ENCODE data around the gene UBE2D2.

Gene UBE2D2

DNA sequence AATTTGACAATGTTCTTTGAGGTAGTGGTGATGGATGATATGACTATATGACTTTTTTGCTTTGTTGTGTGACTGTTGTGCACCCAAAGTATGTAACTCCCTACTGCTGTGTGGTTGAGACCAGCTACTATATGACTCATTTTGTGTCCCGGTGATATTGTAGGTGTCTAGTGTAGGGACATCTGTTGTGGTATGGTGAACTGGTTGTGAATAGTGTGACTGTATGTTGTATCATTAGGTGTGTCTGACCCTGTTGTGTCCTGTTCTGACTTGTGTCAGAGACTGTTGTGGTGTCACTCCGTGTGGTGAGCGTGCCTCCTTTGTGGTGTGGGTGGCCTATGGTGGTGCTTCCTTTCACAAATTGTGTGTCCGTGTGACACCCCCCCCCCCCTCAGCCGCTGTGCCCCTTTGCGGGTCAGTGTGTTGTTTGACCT lies 75.9 kb downstream of the UBE2D2 start:
- DNase-seq: no peak

DNA sequence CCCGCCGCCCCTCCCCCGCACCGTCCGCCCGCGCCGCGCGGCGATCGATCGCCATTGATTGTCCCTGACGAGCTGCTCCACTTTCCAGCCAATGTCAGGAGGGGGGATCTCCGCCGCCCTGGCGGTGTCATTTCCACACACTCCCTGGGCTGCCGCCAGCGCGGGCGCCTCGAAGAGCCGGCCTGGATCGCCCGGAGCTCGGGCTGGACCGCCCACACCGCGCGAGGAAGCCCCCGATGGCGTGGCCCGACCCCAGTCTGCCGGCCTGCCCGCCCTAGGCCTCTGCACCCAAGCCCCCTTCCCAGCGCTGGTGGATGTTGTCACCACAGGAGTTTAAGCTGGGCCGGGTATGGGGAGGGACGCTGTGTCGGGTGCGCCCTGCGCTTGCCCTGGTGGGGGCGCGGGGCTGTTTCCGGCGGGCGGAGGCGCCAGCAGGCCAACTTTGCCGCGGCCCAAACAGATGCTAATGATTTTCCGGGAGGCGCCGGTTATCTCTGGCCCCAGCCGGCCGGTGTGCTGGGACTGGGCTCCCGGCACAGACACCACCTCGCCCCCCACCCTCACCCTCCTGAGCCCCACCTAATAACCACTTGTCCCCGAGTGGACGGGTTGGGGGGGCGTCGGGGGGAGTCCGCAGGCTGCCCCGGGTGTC lies 76.4 kb downstream of the UBE2D2 start:
- no peak for DNase-seq

DNA sequence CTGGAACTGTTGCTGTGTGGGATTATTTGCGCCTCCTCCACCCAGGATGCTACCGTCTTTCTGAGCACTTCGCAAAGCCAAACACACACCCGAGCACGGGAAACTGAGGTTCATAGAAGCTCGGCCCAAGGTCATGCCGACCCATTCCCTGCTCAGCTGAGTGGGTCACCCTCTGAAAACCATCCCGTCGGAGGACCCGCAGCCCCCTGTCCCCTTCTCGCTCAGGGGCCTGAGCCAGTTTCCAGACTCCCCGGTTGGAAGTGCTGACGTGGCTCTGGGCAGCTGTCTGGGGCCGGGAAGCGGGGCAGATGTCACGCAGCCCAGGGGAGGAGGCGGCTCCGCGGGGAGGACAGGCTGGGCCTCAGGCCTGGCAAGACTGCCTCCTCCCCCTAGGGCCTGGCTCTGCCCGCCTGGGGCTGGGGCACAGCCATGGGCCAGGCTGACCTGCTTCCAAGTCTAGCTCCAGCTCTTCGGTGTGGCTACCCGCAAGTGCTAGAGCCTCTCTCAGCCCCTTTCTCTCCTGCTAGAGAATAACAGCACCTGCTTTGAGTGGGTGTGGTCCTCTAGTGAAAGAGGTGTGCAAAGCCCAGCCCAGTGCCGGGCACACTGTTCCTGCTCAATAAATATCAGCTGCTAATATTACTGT lies 77.1 kb downstream of the UBE2D2 start:
- no peak for DNase-seq

GRCh38 chr5:139638736-139639618 lies 77.8 kb downstream of the UBE2D2 start:
- no peak for DNase-seq

- no peak for DNase-seq
These were observed 78.7 kb downstream of the UBE2D2 start for GRCh38 chr5:139639619-139640380.

GRCh38 chr5:139640421-139641115 lies 79.4 kb downstream of the UBE2D2 start:
- DNase-seq: no peak

- DNase-seq: no peak
These were observed 80.3 kb downstream of the UBE2D2 start for GRCh38 chr5:139641116-139642080.

DNA sequence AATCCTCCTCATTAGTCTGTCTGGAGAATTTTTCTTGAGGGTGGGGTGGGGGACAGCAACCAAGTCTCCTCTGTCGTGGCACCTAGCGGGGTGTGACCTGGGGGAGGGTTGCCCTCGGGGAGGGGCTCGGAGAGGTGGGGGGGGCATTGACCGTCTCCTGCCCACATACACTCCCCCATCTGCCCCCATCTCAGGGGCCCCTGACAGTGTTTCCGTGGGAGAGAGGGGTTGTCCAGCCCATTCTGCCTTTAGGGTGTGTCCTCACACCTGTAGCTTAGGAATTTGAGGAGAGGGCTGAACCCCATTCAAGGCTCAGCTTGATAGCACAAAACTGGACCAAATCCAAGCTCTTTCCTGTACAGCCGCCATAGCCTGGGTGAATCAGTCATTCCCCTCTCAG lies 81.1 kb downstream of the UBE2D2 start:
- DNase-seq: no peak

GRCh38 chr5:139642891-139643871 lies 82.0 kb downstream of the UBE2D2 start:
- peak; percentile 29 for DNase-seq

DNA sequence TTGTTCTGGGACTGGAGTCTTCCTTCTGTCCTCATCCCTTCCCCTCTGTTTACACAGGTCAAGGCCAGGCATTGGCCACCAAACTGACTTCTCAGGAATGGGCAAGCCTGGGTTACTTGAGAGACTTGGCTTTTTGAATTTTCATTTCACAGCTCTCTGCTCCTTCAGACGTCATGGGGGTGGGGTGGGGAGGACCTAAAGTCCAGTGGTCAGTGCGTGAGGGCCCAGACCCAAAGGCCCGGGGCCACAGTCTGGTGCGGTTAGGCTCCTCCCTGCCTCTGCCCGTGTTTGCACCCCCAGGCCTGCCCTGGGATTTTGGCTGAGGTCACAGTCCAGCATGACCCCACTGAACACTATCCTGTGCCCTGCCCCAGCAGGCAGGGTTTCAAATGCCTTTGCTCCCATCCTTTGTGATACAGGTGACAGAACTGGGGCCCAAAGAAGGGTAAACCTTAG lies 82.9 kb downstream of the UBE2D2 start:
- DNase-seq: peak; percentile 9

DNA sequence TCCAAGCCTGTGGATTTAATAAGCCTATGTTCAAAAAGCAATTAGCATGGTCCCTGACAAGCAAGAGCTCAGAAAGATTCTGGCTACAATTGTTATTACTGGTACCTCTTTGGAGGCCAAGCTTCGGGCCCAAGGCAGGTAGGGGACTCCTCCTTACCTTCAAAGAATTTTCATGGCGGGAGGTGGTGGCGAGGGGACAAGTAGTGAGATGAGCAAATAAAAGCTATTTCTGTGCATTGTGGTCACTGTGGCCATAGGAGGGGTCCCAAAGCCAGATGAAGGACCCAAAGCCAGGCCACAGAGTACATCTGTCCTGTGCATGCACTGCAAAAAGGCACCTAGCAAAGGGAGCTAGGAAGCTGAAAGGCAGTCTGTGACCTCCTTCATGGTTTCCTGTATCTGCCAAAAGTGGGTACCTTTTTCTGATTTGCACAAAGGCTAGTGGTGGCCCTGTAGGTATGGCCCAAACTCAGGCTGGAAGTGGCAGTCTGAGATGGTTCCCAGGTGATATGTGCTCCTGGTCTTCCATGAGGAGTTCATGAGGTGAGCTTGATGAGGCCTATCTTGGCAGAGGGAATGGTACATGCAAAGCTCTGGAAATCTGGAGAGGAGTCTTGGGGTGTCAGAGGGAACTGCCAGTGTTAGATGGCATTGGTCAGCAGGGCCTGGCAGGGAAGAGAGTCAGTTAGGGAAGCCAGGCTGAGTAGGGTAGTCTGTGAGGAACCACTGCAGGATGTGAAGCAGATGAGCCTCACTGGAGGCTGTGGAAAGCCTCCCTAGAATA lies 83.7 kb downstream of the UBE2D2 start:
- peak; percentile 23 for DNase-seq

- peak; percentile 16 for DNase-seq
These were observed 84.3 kb downstream of the UBE2D2 start for GRCh38 chr5:139645430-139645871.

- peak; percentile 27 for DNase-seq
These were observed 85.0 kb downstream of the UBE2D2 start for GRCh38 chr5:139646111-139646510.

DNA sequence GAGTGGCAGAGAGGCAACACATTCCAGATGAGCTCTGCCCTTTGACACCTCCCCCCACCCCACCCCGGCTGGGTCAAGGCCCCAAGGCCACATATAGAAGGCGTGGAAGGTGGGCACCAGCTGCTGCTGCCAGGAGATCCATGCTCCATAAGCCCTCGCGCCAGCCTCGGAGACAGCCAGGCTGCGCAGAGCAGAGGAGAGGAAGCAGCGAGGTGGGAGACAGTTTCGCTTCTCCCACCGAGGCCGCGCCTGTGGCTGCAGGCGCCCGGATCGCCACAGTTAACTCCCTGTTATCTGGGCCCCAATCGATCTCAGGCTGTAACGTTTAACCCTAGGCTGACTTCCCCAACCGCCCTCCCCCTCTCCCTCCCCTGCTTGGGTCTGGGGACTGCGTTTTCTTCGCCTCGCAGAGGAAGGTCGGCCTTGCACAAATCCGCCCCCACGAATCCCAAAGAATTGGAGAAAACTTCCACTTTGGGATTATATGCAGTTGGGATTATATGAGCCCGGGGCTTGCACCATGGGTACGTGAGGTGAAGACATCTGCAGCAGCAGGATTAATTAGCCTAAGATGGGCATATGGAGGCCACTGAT lies 85.9 kb downstream of the UBE2D2 start:
- no peak for DNase-seq

GRCh38 chr5:139647506-139648204 lies 86.5 kb downstream of the UBE2D2 start:
- DNase-seq: no peak

GRCh38 chr5:139648205-139649081 lies 87.3 kb downstream of the UBE2D2 start, which contains the start of gene CXXC5:
Gene CXXC5, plus strand, starts transcription at chr5:139648349. Its CDS starts 32,175 bp downstream, at chr5:139680524.
- DNase-seq: no peak
